ENCODE measurements around the gene SOX10.

The SOX10 gene

GRCh38 chr22:37998543-37998942, 14.2 kb upstream of the SOX10 start:
- no peaks in the 10 kb centered on the region for H3K9me3 ChIP-seq (ENCODE audit: control insufficient read depth in 1 of 2, low read length in 2 of 2)
- H3K27ac ChIP-seq (ENCODE audit: low read depth, low read length): no peak overlapping the region
- H3K36me3 ChIP-seq (ENCODE audit: control insufficient read depth in 1 of 2, insufficient read depth in 2 of 2, low read length in 2 of 2): no peaks in the 10 kb centered on the region
- H3K4me3 ChIP-seq (ENCODE audit: low read depth in 1 of 2, low read length in 2 of 2): no peak overlapping the region
- no peaks in the 10 kb centered on the region for H3K4me1 ChIP-seq (ENCODE audit: control insufficient read depth in 1 of 2, insufficient read depth in 2 of 2, low read length in 2 of 2)
- H3K9ac ChIP-seq (ENCODE audit: low read depth in 1 of 2, low read length in 2 of 2): no peak overlapping the region
- no peaks in the 10 kb centered on the region for H3K27me3 ChIP-seq (ENCODE audit: control insufficient read depth in 1 of 2, insufficient read depth in 2 of 2, low read length in 2 of 2)

DNA sequence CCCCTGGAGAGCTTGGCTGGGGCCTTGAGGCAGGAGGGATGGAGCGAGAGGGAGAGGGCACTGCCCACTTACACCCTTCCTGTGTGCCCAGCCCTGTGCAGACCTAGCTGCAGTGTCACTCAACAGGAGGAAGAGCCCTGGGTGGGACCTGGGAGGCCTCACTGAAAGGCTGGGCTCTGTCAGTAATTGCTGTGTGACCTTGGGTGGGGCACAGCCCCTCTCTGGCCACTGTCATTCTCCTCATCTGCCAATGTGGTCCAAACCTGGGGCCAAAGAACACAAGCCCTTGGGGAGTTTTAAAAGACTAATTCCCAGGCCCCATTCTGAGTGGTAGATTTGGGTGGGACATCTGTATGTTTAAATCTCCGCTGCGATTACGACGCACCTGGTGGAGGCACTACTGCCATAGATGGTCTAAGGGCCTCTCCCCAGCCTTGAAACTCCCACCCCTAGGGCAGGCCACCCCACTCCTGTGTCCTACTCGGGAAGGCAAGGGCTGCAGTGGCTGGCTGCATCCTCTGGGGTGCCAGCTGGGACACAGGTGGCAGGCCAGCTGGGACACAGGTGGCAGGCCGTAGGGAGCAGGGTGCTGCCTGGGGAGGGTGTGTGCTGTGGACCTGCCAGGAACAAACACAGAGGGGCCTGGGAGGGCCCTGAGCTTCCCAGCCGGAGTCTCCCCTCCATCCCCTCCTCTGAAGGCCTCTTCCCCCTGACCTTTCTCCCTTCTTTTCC, 12.3 kb upstream of the SOX10 start:
- no peaks in the 10 kb centered on the region for H3K4me1 ChIP-seq (ENCODE audit: control insufficient read depth in 1 of 2, insufficient read depth in 2 of 2, low read length in 2 of 2)
- H3K27me3 ChIP-seq (ENCODE audit: control insufficient read depth in 1 of 2, insufficient read depth in 2 of 2, low read length in 2 of 2): no peaks in the 10 kb centered on the region
- H3K36me3 ChIP-seq (ENCODE audit: control insufficient read depth in 1 of 2, insufficient read depth in 2 of 2, low read length in 2 of 2): no peaks in the 10 kb centered on the region
- no peaks in the 10 kb centered on the region for H3K9me3 ChIP-seq (ENCODE audit: control insufficient read depth in 1 of 2, low read length in 2 of 2)
- no peak overlapping the region for H3K9ac ChIP-seq (ENCODE audit: low read depth in 1 of 2, low read length in 2 of 2)
- H3K27ac ChIP-seq (ENCODE audit: low read depth, low read length): no peak overlapping the region
- no peak overlapping the region for H3K4me3 ChIP-seq (ENCODE audit: low read depth in 1 of 2, low read length in 2 of 2)

- Histone ChIP-seq H3K9ac (ENCODE audit: low read depth in 1 of 2, low read length in 2 of 2) (no peak overlapping the region), H3K4me3 (ENCODE audit: low read depth in 1 of 2, low read length in 2 of 2) (no peak overlapping the region), H3K36me3 (ENCODE audit: control insufficient read depth in 1 of 2, insufficient read depth in 2 of 2, low read length in 2 of 2) (no peaks in the 10 kb centered on the region), H3K27ac (ENCODE audit: low read depth, low read length) (no peak overlapping the region), H3K4me1 (ENCODE audit: control insufficient read depth in 1 of 2, insufficient read depth in 2 of 2, low read length in 2 of 2) (no peaks in the 10 kb centered on the region), H3K9me3 (ENCODE audit: control insufficient read depth in 1 of 2, low read length in 2 of 2) (no peaks in the 10 kb centered on the region), H3K27me3 (ENCODE audit: control insufficient read depth in 1 of 2, insufficient read depth in 2 of 2, low read length in 2 of 2) (no peaks in the 10 kb centered on the region)
Measured at GRCh38 chr22:37996079-37996478, 11.7 kb upstream of the SOX10 start.

GRCh38 chr22:37995460-37995859, 11.1 kb upstream of the SOX10 start:
- Histone ChIP-seq H3K27ac (ENCODE audit: low read depth, low read length) (no peak overlapping the region), H3K4me1 (ENCODE audit: control insufficient read depth in 1 of 2, insufficient read depth in 2 of 2, low read length in 2 of 2) (no peaks in the 10 kb centered on the region), H3K27me3 (ENCODE audit: control insufficient read depth in 1 of 2, insufficient read depth in 2 of 2, low read length in 2 of 2) (no peaks in the 10 kb centered on the region), H3K36me3 (ENCODE audit: control insufficient read depth in 1 of 2, insufficient read depth in 2 of 2, low read length in 2 of 2) (no peaks in the 10 kb centered on the region), H3K9ac (ENCODE audit: low read depth in 1 of 2, low read length in 2 of 2) (no peak overlapping the region), H3K9me3 (ENCODE audit: control insufficient read depth in 1 of 2, low read length in 2 of 2) (no peaks in the 10 kb centered on the region), H3K4me3 (ENCODE audit: low read depth in 1 of 2, low read length in 2 of 2) (no peak overlapping the region)

- Histone ChIP-seq H3K27me3 (ENCODE audit: control insufficient read depth in 1 of 2, insufficient read depth in 2 of 2, low read length in 2 of 2) (no peaks in the 10 kb centered on the region), H3K9ac (ENCODE audit: low read depth in 1 of 2, low read length in 2 of 2) (no peak overlapping the region), H3K4me3 (ENCODE audit: low read depth in 1 of 2, low read length in 2 of 2) (no peak overlapping the region), H3K27ac (ENCODE audit: low read depth, low read length) (no peak overlapping the region), H3K4me1 (ENCODE audit: control insufficient read depth in 1 of 2, insufficient read depth in 2 of 2, low read length in 2 of 2) (no peaks in the 10 kb centered on the region), H3K9me3 (ENCODE audit: control insufficient read depth in 1 of 2, low read length in 2 of 2) (no peaks in the 10 kb centered on the region), H3K36me3 (ENCODE audit: control insufficient read depth in 1 of 2, insufficient read depth in 2 of 2, low read length in 2 of 2) (no peaks in the 10 kb centered on the region)
Measured at GRCh38 chr22:37994982-37995381, 10.6 kb upstream of the SOX10 start.

- Histone ChIP-seq H3K27me3 (ENCODE audit: control insufficient read depth in 1 of 2, insufficient read depth in 2 of 2, low read length in 2 of 2) (no peaks in the 10 kb centered on the region), H3K9me3 (ENCODE audit: control insufficient read depth in 1 of 2, low read length in 2 of 2) (no peaks in the 10 kb centered on the region), H3K9ac (ENCODE audit: low read depth in 1 of 2, low read length in 2 of 2) (no peak overlapping the region), H3K4me3 (ENCODE audit: low read depth in 1 of 2, low read length in 2 of 2) (no peak overlapping the region), H3K27ac (ENCODE audit: low read depth, low read length) (no peak overlapping the region), H3K36me3 (ENCODE audit: control insufficient read depth in 1 of 2, insufficient read depth in 2 of 2, low read length in 2 of 2) (no peaks in the 10 kb centered on the region), H3K4me1 (ENCODE audit: control insufficient read depth in 1 of 2, insufficient read depth in 2 of 2, low read length in 2 of 2) (no peaks in the 10 kb centered on the region)
Measured at GRCh38 chr22:37994049-37994448, 9.7 kb upstream of the SOX10 start.

DNA sequence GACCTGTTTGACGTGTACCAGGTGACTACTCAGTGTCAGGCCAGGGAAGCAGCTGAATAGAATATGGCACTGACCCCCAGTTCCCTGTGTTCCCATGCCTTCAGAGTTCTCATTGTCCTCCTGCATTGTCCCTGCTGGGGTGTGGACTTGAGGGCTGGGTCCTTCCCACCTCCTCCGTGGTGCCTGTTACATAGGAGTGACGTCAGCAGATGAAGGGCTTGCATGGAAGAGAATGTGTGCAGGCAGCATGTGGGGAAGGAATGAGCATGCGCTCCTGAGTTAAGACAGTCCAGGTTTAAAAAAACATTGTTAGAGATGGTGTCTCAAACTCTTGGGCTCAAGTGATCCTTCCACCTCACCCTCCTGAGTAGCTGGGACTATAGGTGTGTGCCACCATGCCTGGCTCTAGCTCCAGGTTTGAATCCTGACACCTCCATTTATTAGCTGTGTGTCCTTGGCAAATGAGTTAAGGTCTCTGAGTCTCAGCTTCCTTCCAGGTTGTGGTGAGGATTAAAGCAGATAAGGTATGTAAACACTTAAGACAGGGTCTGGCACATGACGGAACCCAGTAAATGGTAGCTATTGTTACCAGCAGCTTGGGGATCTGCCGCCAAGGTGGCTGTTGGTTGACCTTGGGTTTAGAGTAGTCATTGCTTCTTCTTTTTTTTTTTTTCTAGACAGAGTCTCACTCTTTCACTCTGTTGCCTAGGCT, 7.5 kb upstream of the SOX10 start:
- Histone ChIP-seq H3K27ac (ENCODE audit: low read depth, low read length) (no peak overlapping the region), H3K9ac (ENCODE audit: low read depth in 1 of 2, low read length in 2 of 2) (no peak overlapping the region), H3K4me3 (ENCODE audit: low read depth in 1 of 2, low read length in 2 of 2) (no peak overlapping the region), H3K27me3 (ENCODE audit: control insufficient read depth in 1 of 2, insufficient read depth in 2 of 2, low read length in 2 of 2) (no peaks in the 10 kb centered on the region), H3K36me3 (ENCODE audit: control insufficient read depth in 1 of 2, insufficient read depth in 2 of 2, low read length in 2 of 2) (no peaks in the 10 kb centered on the region), H3K4me1 (ENCODE audit: control insufficient read depth in 1 of 2, insufficient read depth in 2 of 2, low read length in 2 of 2) (no peaks in the 10 kb centered on the region), H3K9me3 (ENCODE audit: control insufficient read depth in 1 of 2, low read length in 2 of 2) (no peaks in the 10 kb centered on the region)

- Histone ChIP-seq H3K9me3 (ENCODE audit: control insufficient read depth in 1 of 2, low read length in 2 of 2) (no peaks in the 10 kb centered on the region), H3K27ac (ENCODE audit: low read depth, low read length) (no peak overlapping the region), H3K9ac (ENCODE audit: low read depth in 1 of 2, low read length in 2 of 2) (no peak overlapping the region), H3K36me3 (ENCODE audit: control insufficient read depth in 1 of 2, insufficient read depth in 2 of 2, low read length in 2 of 2) (no peaks in the 10 kb centered on the region), H3K4me3 (ENCODE audit: low read depth in 1 of 2, low read length in 2 of 2) (no peak overlapping the region), H3K4me1 (ENCODE audit: control insufficient read depth in 1 of 2, insufficient read depth in 2 of 2, low read length in 2 of 2) (no peaks in the 10 kb centered on the region), H3K27me3 (ENCODE audit: control insufficient read depth in 1 of 2, insufficient read depth in 2 of 2, low read length in 2 of 2) (no peaks in the 10 kb centered on the region)
Measured at GRCh38 chr22:37990862-37991261, 6.5 kb upstream of the SOX10 start.

DNA sequence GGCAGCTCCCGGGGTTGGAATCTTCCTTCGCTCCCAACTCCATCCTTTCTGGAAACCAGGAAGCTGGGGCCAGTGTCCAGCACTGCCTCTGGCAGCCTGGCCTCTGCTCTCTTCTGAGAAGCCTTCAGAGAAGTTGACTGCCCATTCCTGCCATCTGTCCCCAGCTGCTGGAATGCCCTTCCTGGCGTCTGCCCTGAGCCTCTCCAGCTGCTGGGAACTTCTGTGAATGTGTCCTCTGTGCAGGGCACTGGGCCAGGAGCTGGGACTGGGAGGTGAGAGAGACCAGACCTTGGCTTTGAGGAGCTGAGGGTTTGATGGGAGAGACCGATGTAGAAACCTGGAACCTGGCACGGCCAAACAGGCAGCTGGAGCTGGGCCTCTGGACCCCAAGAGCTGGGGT, 5.9 kb upstream of the SOX10 start:
- H3K4me1 ChIP-seq (ENCODE audit: control insufficient read depth in 1 of 2, insufficient read depth in 2 of 2, low read length in 2 of 2): no peaks in the 10 kb centered on the region
- H3K27ac ChIP-seq (ENCODE audit: low read depth, low read length): no peak overlapping the region
- no peak overlapping the region for H3K4me3 ChIP-seq (ENCODE audit: low read depth in 1 of 2, low read length in 2 of 2)
- no peak overlapping the region for H3K9ac ChIP-seq (ENCODE audit: low read depth in 1 of 2, low read length in 2 of 2)
- H3K27me3 ChIP-seq (ENCODE audit: control insufficient read depth in 1 of 2, insufficient read depth in 2 of 2, low read length in 2 of 2): no peaks in the 10 kb centered on the region
- H3K36me3 ChIP-seq (ENCODE audit: control insufficient read depth in 1 of 2, insufficient read depth in 2 of 2, low read length in 2 of 2): no peaks in the 10 kb centered on the region
- no peaks in the 10 kb centered on the region for H3K9me3 ChIP-seq (ENCODE audit: control insufficient read depth in 1 of 2, low read length in 2 of 2)

DNA sequence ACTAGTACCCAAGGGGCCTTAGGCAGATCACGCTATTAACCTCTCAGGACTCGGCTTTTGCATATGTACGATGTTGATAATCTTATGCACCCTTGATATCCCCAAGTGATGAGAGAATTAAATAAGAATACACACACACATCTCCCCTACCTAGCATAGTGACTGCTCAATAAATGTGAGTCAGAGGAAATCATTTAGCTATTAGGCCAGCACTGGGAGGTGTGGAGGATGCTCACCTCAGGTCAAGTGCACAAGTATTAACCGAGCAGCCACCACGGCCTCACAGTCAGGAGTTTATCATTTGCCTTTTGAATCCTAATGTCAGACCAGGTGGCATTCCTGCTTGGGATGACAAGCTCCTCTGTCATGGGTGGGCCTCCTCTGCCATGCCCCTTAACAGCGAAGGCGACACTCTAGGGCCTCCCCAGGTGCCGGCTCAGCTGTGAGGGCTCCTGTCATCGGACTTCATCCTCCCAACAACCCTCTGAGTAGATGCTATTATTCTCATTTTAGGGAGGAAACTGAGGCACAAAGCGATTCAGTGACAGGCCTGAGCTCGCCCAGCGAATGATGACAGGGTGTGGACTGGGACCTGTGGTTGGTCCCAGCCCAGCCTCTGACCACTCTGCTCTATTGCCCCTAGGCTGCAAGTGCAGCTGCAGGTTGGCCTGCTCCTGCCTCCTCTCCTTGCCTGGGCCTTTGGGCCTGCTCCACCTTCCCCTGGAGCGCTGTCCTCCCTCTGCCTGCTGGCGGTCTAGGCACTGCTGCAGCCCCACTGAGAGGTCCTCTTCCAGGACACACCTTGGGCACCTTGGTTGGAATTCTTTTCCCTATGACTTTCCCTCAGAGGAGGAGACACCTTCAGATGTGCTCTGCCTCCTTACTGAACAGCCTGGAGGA, 5.0 kb upstream of the SOX10 start:
- no peaks in the 10 kb centered on the region for H3K9me3 ChIP-seq (ENCODE audit: control insufficient read depth in 1 of 2, low read length in 2 of 2)
- no peaks in the 10 kb centered on the region for H3K27me3 ChIP-seq (ENCODE audit: control insufficient read depth in 1 of 2, insufficient read depth in 2 of 2, low read length in 2 of 2)
- no peak overlapping the region for H3K27ac ChIP-seq (ENCODE audit: low read depth, low read length)
- H3K9ac ChIP-seq (ENCODE audit: low read depth in 1 of 2, low read length in 2 of 2): no peak overlapping the region
- H3K36me3 ChIP-seq (ENCODE audit: control insufficient read depth in 1 of 2, insufficient read depth in 2 of 2, low read length in 2 of 2): no peaks in the 10 kb centered on the region
- no peak overlapping the region for H3K4me3 ChIP-seq (ENCODE audit: low read depth in 1 of 2, low read length in 2 of 2)
- no peaks in the 10 kb centered on the region for H3K4me1 ChIP-seq (ENCODE audit: control insufficient read depth in 1 of 2, insufficient read depth in 2 of 2, low read length in 2 of 2)

All from duodenal mucosa (tissue), 2 donors.